ENCODE results near the gene FAM149B1.
"Not testable (repeated sequence)": the region's sequence is repeated elsewhere in the genome, so short reads cannot be mapped to it uniquely, and the experiment has no call there.

FAM149B1 gene

GRCh38 chr10:73233883-73234282, 66.0 kb downstream of the FAM149B1 start:
- DNase-seq (ENCODE audit: low read depth in 3 of 3) = no peak

- no peak for DNase-seq (ENCODE audit: low read depth in 3 of 3)
Observed at GRCh38 chr10:73234695-73235094, 66.8 kb downstream of the FAM149B1 start.

GRCh38 chr10:73238990-73239566, 71.2 kb downstream of the FAM149B1 start:
- no peak for DNase-seq (ENCODE audit: low read depth in 3 of 3)

- no peak for DNase-seq (ENCODE audit: low read depth in 3 of 3)
Observed at GRCh38 chr10:73239908-73240307, 72.0 kb downstream of the FAM149B1 start.

GRCh38 chr10:73244866-73245477, 77.1 kb downstream of the FAM149B1 start:
- DNase-seq (ENCODE audit: low read depth in 3 of 3) = no peak

- DNase-seq (ENCODE audit: low read depth in 3 of 3) = no peak
Observed at GRCh38 chr10:73246322-73246645, 78.4 kb downstream of the FAM149B1 start.

- DNase-seq (ENCODE audit: low read depth in 3 of 3) = peak; percentile 92 to 96 (median 95)
Observed at GRCh38 chr10:73246646-73247508, 79.0 kb downstream of the FAM149B1 start, which contains the start of gene DNAJC9. TSS of gene DNAJC9 (minus strand) at chr10:73247255. CDS start at chr10:73247189, 66 bp downstream.

DNA sequence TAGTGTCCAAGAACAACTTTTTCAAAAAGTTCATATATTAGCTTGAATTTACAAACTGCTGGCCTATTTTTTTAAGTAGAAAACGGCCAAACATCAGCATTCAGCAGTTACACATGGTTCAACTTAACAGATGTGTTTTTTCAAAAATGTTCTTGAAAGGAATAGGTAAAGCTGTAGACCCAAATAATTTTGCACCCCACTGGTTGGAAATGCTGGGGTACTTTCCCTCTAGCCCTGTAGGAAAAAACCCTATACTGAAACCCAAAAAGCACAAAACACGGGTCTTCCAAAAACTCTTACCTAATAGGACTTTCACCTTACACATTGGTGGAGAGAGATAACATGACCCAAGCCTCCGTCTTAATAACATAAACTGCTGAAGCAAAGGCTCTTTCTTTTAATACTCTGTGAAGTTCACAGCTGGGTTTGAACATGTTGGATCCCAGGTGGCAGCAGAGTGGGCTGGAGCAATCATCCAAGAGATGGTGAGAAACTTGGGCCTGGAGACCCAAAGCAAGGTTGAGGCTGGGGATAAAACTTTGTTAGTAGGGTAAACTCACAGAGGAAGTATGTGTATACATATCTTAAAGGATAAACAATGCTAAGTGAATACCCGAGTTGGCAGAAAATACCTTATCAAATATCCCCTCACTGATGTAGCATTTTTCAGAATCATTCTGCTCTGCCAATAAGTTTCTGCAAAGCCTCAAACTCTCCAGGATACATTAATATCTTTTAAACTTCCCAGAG, 79.8 kb downstream of the FAM149B1 start:
- DNase-seq (ENCODE audit: low read depth in 3 of 3) = no peak

DNA sequence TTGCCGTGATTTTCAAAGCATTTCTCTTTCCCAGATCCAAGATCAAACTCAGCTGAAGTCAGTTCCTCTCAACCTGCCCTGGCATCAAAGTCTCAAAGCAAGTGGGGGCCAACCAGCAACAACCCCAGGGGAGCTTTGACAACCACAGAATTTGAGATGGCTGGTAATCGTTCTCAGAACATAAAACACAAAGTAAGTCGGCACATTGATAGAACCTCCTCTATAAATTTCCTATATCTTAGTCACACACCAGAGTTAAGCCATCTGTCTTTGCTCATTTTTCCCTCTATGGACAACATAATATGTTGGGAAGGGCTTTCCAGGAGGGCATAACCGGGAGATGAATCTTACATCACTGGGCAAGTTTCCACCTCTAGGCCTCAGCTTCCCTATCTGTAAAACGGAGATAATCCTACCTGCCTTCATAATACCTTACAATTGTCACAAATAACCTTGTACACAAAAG, 80.4 kb downstream of the FAM149B1 start:
- no peak for DNase-seq (ENCODE audit: low read depth in 3 of 3)

GRCh38 chr10:73251683-73252444, 83.9 kb downstream of the FAM149B1 start:
- DNase-seq (ENCODE audit: low read depth in 3 of 3) = no peak

DNA sequence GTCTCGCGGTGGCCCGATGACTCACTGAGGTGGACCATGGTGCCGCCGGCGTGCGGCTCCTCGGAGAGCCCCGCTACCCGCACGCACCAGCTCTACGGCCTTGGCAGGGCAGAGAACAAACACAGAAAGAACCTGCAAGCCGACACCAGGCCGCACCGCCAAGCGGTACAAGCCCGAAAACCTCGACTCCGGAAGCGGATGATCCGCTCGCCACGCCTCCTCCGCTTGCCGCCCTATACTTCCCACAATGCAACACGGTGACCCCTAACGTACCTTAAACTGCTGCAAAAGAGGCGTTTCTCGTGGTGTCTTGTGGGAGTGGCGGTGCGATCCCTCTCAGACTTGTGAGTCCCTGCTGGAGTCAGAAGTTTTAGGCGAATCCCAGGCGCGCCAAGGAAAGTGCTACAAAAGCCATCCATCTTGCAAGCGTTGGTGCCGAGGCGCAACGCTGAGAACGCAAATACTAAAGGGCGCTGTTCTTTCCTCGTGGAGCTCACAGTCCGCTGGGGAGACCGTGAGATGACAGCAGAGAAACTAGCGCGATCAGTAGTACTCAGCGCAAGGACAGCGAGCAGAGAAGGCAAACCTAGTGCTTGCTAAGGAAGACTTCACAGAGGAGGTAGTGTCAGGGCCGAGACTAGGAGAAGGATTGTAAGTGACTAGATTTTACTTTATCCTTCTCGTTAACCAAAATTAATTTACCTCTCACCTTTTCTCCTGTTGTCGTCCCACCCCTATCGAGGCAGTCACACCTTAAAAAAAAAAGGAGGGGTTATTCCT, 84.7 kb downstream of the FAM149B1 start, which contains the start of gene MRPS16:
Gene MRPS16, minus strand, starts transcription at position 200 of the 780 bp plus-strand sequence. Its CDS starts 162 bp downstream, at position 38.
- DNase-seq (ENCODE audit: low read depth in 3 of 3) = peak; percentile 78 to 92 (median 86)

GRCh38 chr10:73253225-73253555, 85.3 kb downstream of the FAM149B1 start:
- no peak for DNase-seq (ENCODE audit: low read depth in 3 of 3)

DNA sequence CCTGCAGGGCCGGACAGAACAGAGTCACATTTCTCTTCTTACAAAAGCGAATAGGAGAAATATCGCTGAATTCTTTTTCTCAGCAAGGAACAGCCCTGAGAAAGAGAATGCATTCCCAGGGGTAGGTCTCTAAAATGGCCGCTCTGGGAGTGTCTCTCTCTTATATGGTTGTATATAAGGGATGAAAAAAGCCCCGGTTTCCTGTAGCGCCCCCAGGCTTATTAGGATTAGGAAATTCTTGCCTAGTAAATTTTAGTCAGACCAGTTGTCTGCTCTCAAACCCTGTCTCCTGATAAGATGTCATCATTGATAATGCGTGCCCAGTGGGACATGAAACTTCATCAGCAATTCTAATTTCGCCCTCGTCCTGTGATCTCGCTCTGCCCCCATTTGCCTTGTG, 90.7 kb downstream of the FAM149B1 start:
- DNase-seq (ENCODE audit: low read depth in 3 of 3) = not testable (repeated sequence)

GRCh38 chr10:73261362-73261995, 93.6 kb downstream of the FAM149B1 start:
- no peak for DNase-seq (ENCODE audit: low read depth in 3 of 3)

- DNase-seq (ENCODE audit: low read depth in 3 of 3) = no peak
Observed at GRCh38 chr10:73262105-73262730, 94.3 kb downstream of the FAM149B1 start.

GRCh38 chr10:73262880-73263555, 95.1 kb downstream of the FAM149B1 start:
- DNase-seq (ENCODE audit: low read depth in 3 of 3) = no peak

DNA sequence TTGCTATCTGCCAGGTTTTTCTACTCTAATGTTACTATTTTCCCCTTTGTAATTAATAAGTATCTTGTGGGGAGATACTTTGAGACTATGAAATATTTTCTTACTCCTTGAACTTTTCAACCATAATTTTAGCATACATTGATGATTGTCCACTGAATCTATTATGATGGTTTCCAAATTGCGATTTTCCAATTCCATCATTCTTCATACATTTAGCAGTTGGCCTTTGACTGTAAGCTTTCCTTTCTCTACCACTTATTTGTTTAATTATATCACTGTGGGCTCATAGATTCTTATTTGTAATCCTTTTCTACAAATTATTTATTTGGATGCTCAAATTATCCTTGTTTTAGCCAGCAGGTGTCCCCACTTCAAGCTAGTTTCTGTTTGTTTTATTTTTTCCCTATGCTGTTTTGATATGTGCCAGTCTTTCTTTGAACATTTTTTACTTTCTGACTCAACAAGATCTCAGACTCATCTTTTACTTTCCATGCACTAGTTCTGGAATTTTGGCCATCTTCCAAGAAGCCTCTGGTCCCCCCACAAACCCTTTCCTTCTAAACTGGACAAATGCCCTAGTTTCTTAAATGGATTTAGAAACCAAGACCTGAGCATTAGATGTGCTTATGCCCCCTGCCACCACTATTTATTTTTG, 95.9 kb downstream of the FAM149B1 start:
- no peak for DNase-seq (ENCODE audit: low read depth in 3 of 3)

- no peak for DNase-seq (ENCODE audit: low read depth in 3 of 3)
Observed at GRCh38 chr10:73264423-73264822, 96.5 kb downstream of the FAM149B1 start.

All from stimulated activated CD4-positive, alpha-beta T cell treated with anti-CD3 and anti-CD28 coated beads, TNF-alpha, amount 100 ng/mL, for 48 hours (primary cell).